ENCODE results near the gene SHOC2. TPM values are rescaled to one million over a fixed set of nuclear protein-coding genes. Genes with fewer than 3 reads are reported as not detected.

SHOC2 gene
- total and polyA plus RNA-seq, 2 of the 8 experiments (the other 6 are each of a cell fraction or from before 2014, with no cell fraction given), result 7.6 to 28.2 TPM

DNA sequence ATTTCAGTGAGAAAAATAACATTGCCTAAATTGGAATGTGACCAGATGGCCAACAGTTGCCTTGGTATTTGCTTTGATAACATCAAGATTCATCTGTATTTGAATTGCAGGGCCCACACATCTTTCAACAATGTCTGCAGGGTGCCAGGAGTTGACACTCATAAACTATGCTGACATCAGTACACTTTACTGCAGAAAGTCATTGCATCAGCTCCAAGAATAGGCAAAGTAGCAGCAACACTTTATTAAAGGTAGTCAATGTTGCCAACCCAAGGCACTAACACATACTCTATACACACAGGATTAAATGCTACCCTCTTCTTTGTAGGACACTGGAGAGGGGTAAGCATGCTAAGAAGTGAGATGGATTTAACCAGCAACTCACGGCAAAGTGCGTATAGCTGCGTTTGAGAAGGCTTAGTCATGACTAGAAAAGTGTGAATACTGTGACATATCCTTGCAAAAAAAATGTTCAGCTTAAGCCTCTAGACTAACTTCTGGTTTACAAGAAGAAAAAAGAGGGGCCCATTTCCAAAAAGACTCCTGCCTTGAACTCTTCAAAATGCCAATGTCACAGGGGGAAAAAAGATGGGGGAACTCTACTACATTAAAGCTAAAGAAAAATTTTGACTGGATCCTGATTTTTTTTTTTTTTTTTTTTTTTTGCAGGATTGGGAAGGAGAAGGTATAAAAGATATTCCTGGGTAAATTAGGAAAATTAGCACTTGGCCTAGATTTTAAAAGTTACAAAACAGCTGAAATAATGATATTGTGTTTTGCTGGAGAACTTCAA lies 2.7 kb upstream of the SHOC2 start:
- Histone ChIP-seq H4K91ac (replicated peaks; ENCODE audit: insufficient read length, low read length) (no peak overlapping the region), H3K27me3 (replicated peaks in 1 of 4; ENCODE audit: control insufficient read depth in 3 of 4, extremely low read depth in 1 of 4, insufficient read depth in 3 of 4, low read length in 3 of 4) (no peaks in the 10 kb centered on the region), H3K9ac (replicated peaks in 1 of 4; ENCODE audit: extremely low read depth in 1 of 4, low read depth in 3 of 4, low read length in 3 of 4) (no peak overlapping the region), H3K23ac (ENCODE audit: insufficient read length) (no peak overlapping the region), H3K14ac (ENCODE audit: insufficient read length) (no peak overlapping the region), H3K56ac (replicated peaks; ENCODE audit: insufficient read length, low read depth, low read length) (no peak overlapping the region), H3K4me1 (replicated peaks in 1 of 4; ENCODE audit: control insufficient read depth in 3 of 4, insufficient read depth in 4 of 4, low read length in 3 of 4) (peaks cover 0 to 7% (median 4%) of the 10 kb centered on the region in 4 experiments; a peak in 5 of 7 replicates), H3K4ac (replicated peaks; ENCODE audit: insufficient read length, low read depth, low read length) (no peak overlapping the region), H3K79me1 (ENCODE audit: low read depth, low read length) (no peaks in the 10 kb centered on the region), H4K20me1 (replicated peaks in 1 of 2; ENCODE audit: control insufficient read depth in 1 of 2, insufficient read depth in 2 of 2, low read length in 2 of 2) (no peaks in the 10 kb centered on the region), H4K8ac (ENCODE audit: extremely low read depth, insufficient read depth, low read length) (no peak overlapping the region), H2AFZ (ENCODE audit: low read length) (no peak overlapping the region), H2BK20ac (ENCODE audit: low read length) (no peak overlapping the region), H3K23me2 (ENCODE audit: low read depth, low read length) (no peaks in the 10 kb centered on the region; the same call in 1 of the 2 replicates), H3K9me3 (ENCODE audit: insufficient read depth in 2 of 2, low read depth in 1 of 2, low read length in 1 of 2) (no peaks in the 10 kb centered on the region), H3K36me3 (ENCODE audit: control insufficient read depth in 2 of 4, insufficient read depth in 4 of 4, low read length in 3 of 4) (no peaks in the 10 kb centered on the region), H3K4me3 (ENCODE audit: extremely low read depth in 1 of 4, insufficient read depth in 2 of 4, low read depth in 3 of 4, low read length in 4 of 4) (0 out of 8 replicates have a peak overlapping the region, but pooled peaks of 1 of the 4 experiments have one; percentile 8), H2BK5ac (ENCODE audit: low read depth, low read length) (peak overlapping the region; percentile 22; the same call in 1 of the 2 replicates), H2BK120ac (replicated peaks; ENCODE audit: low read depth, low read length) (no peak overlapping the region), H2BK15ac (ENCODE audit: low read length) (no peak overlapping the region), H2AK5ac (ENCODE audit: low read depth, low read length) (no peak overlapping the region), H3K18ac (ENCODE audit: extremely low read depth, low read length) (no peak overlapping the region), H3K27ac (ENCODE audit: low read depth, low read length) (no peak overlapping the region), H3K79me2 (ENCODE audit: control insufficient read depth in 1 of 2, insufficient read depth in 2 of 2, low read length in 2 of 2) (peaks cover 4 to 27% of the 10 kb centered on the region in 2 experiments; a peak in 3 of 4 replicates), H4K5ac (ENCODE audit: insufficient read length, low read depth, low read length) (no peak overlapping the region), H2BK12ac (ENCODE audit: low read depth, low read length) (no peak overlapping the region), H3K4me2 (ENCODE audit: insufficient read depth in 1 of 2, low read depth in 2 of 2, low read length in 2 of 2) (peak overlapping the region in 1 of 2 experiments; percentile 29; a peak in 2 of 4 replicates)
- ChIA-PET CTCF (ENCODE audit: partially characterized antibody) (interaction anchor here (0.6 to 2.7 kb wide), 7 partner anchors 10 to 306 kb away, joined by 3 to 6 read pairs (median 3); partner anchors contain the start of gene PDCD4), POLR2A (ENCODE audit: partially characterized antibody) (interaction anchor here (1.1 to 2.3 kb wide), 3 partner anchors 13 to 356 kb away, joined by 3 to 8 read pairs (median 3); partner anchors contain the start of gene PDCD4)
- DNase-seq (ENCODE audit: low read depth in 1 of 2, low spot score in 2 of 2), result no peak
- FAIRE-seq, result no peak
- WGBS, 2 experiments (ENCODE audit: extremely low coverage in 1 of 2, insufficient coverage in 1 of 2, insufficient read length in 1 of 2, insufficient replicate concordance in 2 of 2, low coverage in 1 of 2, low lambda C conversion rate in 2 of 2, missing lambda C conversion rate in 1 of 2), result 88% methylated on average over 3 of the region's 3 CpGs; no CpG with 5 or more reads in 1 of the 2 experiments
- TF ChIP-seq TCF12 (IDR thresholded peaks at IDR 0.05; ENCODE audit: low read depth, low read length) (no peak), SP2 (IDR thresholded peaks at IDR 0.05; ENCODE audit: low read length) (no peak), CREB1 (IDR thresholded peaks at IDR 0.05) (no peak), EGR1 (IDR thresholded peaks at IDR 0.05; ENCODE audit: borderline replicate concordance, low read depth, low read length) (no peak)
- TF ChIP-seq, protein P1, sequence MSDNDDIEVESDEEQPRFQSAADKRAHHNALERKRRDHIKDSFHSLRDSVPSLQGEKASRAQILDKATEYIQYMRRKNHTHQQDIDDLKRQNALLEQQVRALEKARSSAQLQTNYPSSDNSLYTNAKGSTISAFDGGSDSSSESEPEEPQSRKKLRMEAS (IDR thresholded peaks at IDR 0.05), result no peak

Measured in H1 (cell line).